GM12878 (cell line): ENCODE measurements around the gene ANO4. TPM values are rescaled to one million over a fixed set of nuclear protein-coding genes. Genes with fewer than 3 reads are reported as not detected.

ENCODE experiments used
- ATAC-seq: fragments of 200-7000 bp; cut with Tn5 transposase; 3 replicates; pipeline ENCODE4 v1.9.1; 2020; ENCODE audit warnings: mild to moderate bottlenecking, moderate library complexity
- BruUV-seq: library from RNA; stranded (reverse); fragments of 400-500 nt; replicated peaks from 2 replicates; lab custom pipeline; 2021; lab: Mats Ljungman, UMichigan
- CTCF ChIA-PET: fragments of 300-600 bp; sonication (Branson Sonifier 250); formaldehyde crosslinking; extraction: SDS; loops from one replicate; lab custom pipeline; 2021; ENCODE audit warnings: inconsistent platforms; lab: Yijun Ruan, JAX
- POLR2A ChIA-PET: fragments of 350-600 bp; formaldehyde crosslinking; extraction: SDS; loops from one replicate; lab custom pipeline; 2021; ENCODE audit warnings: inconsistent platforms; lab: Charles Lee
- RAD21 ChIA-PET: fragments of 300-600 bp; sonication (Branson Sonifier 250); formaldehyde crosslinking; loops from one replicate; lab custom pipeline; 2023; ENCODE audit warnings: antibody characterized with exemption; ENCODE audit not compliant: unreplicated experiment; lab: Charles Lee
- SMC1A ChIA-PET: fragments of 300-600 bp; sonication (Branson Sonifier 250); formaldehyde crosslinking; loops from one replicate; lab custom pipeline; 2023; ENCODE audit not compliant: unreplicated experiment, uncharacterized antibody; lab: Charles Lee
- DNase-seq: peaks from one replicate; pipeline ENCODE4 v3.0.0-alpha.2; 2011; ENCODE audit warnings: low read depth, low spot score
- FAIRE-seq: peaks from 3 replicates; lab custom pipeline; 2011; peaks lifted over from hg19 to GRCh38; lab: Jason Lieb, UNC
- H2AFZ ChIP-seq: 2 replicates; pipeline ENCODE4 v1.6.0; 2011; ENCODE audit warnings: low read depth, low read length, control low read depth; ENCODE audit not compliant: control insufficient read depth
- H3K27ac ChIP-seq: 2 replicates; pipeline ENCODE4 v1.5.1; 2011; ENCODE audit warnings: control low read depth; ENCODE audit not compliant: control insufficient read depth, insufficient read depth
- H3K27me3 ChIP-seq, 2 experiments: replicated peaks in 1 of 2; 2 replicates each; pipeline versions ENCODE4 v1.6.0 to v1.6.1; 2011; ENCODE audit warnings: low read length in 1 of 2; ENCODE audit not compliant: control insufficient read depth in 2 of 2, insufficient read depth in 2 of 2
- H3K36me3 ChIP-seq, 2 experiments: 2 replicates each; pipeline ENCODE4 v1.5.1; 2011; ENCODE audit warnings: low read length in 1 of 2; ENCODE audit not compliant: control insufficient read depth in 2 of 2, insufficient read depth in 2 of 2
- H3K4me1 ChIP-seq: 2 replicates; pipeline ENCODE4 v1.6.1; 2011; ENCODE audit warnings: mild to moderate bottlenecking, low read length, moderate library complexity, mixed read lengths; ENCODE audit not compliant: control insufficient read depth, insufficient read depth
- H3K4me2 ChIP-seq: 2 replicates; pipeline ENCODE4 v1.6.0; 2011; ENCODE audit warnings: control low read depth; ENCODE audit not compliant: control insufficient read depth, insufficient read depth
- H3K4me3 ChIP-seq: fragments of 200-600 bp; sonication (generic); 2 replicates; pipeline ENCODE4 v1.5.1; 2016
- H3K79me2 ChIP-seq: 2 replicates; pipeline ENCODE4 v1.6.0; 2011; ENCODE audit warnings: low read length; ENCODE audit not compliant: control insufficient read depth, insufficient read depth
- H3K9ac ChIP-seq: 2 replicates; pipeline ENCODE4 v1.8.0; 2011; ENCODE audit warnings: low read length, control low read depth, mixed read lengths; ENCODE audit not compliant: control insufficient read depth, insufficient read depth
- H3K9me3 ChIP-seq: replicated peaks from 3 replicates; pipeline ENCODE4 v1.5.1; 2011; ENCODE audit warnings: mild to moderate bottlenecking, low read length; ENCODE audit not compliant: control insufficient read depth, insufficient read depth
- H4K20me1 ChIP-seq: 2 replicates; pipeline ENCODE4 v1.6.0; 2011; ENCODE audit not compliant: control insufficient read depth, insufficient read depth
- ATF2 ChIP-seq: IDR thresholded peaks from 2 replicates; pipeline ENCODE4 v1.6.1; 2012; ENCODE audit warnings: low read length, inconsistent platforms
- ATF3 ChIP-seq: IDR thresholded peaks from 2 replicates; pipeline ENCODE4 v1.6.1; 2011; ENCODE audit warnings: low read depth, mild to moderate bottlenecking, low read length, moderate library complexity, borderline replicate concordance; ENCODE audit errors: extremely low read depth
- CHD2 ChIP-seq: IDR thresholded peaks from 2 replicates; pipeline ENCODE4 v1.6.1; 2011; ENCODE audit warnings: low read depth, low read length, improper control_type of control experiment, borderline replicate concordance
- ETV6 ChIP-seq, 2 experiments: fragments of 450-650 bp in 1 of 2; IDR thresholded peaks in 1 of 2; conservative IDR thresholded peaks in 1 of 2; 2 replicates each; pipeline ENCODE4 v1.6.1; 2014; ENCODE audit warnings: antibody characterized with exemption in 1 of 2, borderline replicate concordance in 1 of 2, low read depth in 1 of 2, mild to moderate bottlenecking in 1 of 2, moderate library complexity in 1 of 2
- FOXM1 ChIP-seq: IDR thresholded peaks from 2 replicates; pipeline ENCODE4 v1.6.1; 2012; ENCODE audit warnings: low read depth, mild to moderate bottlenecking, inconsistent platforms, low read length, moderate library complexity
- IRF4 ChIP-seq: IDR thresholded peaks from 2 replicates; pipeline ENCODE4 v1.6.1; 2011; ENCODE audit warnings: low read depth, low read length
- MYB ChIP-seq: fragments of 150-350 bp; IDR thresholded peaks from 2 replicates; pipeline ENCODE4 v1.6.1; 2014; ENCODE audit warnings: mild to moderate bottlenecking, low read depth, low read length, borderline replicate concordance
- NR2C2 ChIP-seq: IDR thresholded peaks from 2 replicates; pipeline ENCODE4 v1.6.1; 2011; ENCODE audit warnings: borderline replicate concordance, low read depth; ENCODE audit not compliant: control insufficient read depth, insufficient read length
- POLR2A ChIP-seq: IDR thresholded peaks from 2 replicates; pipeline ENCODE4 v1.6.1; 2011; ENCODE audit warnings: low read depth, mild to moderate bottlenecking, low read length
- SMAD5 ChIP-seq: IDR thresholded peaks from 2 replicates; pipeline ENCODE4 v1.6.1; 2016; ENCODE audit warnings: antibody characterized with exemption, low read depth
- USF2 ChIP-seq: IDR thresholded peaks from 2 replicates; pipeline ENCODE4 v1.6.1; 2011; ENCODE audit warnings: low read depth, low read length, improper control_type of control experiment, borderline replicate concordance
- ZNF384 ChIP-seq: IDR thresholded peaks from 2 replicates; pipeline ENCODE4 v1.6.1; 2012; ENCODE audit warnings: low read depth, mild to moderate bottlenecking, low read length, improper control_type of control experiment, borderline replicate concordance
- ZNF622 ChIP-seq: fragments of 450-650 bp; IDR thresholded peaks from 2 replicates; pipeline ENCODE4 v1.6.1; 2017; ENCODE audit warnings: mild to moderate bottlenecking, inconsistent platforms
- ZNF687 ChIP-seq: fragments of 450-650 bp; IDR thresholded peaks from 2 replicates; pipeline ENCODE4 v1.6.1; 2017; ENCODE audit warnings: mild to moderate bottlenecking, moderate library complexity
- WGBS: methylation state at CpG from one replicate; pipeline ENCODE4 v1.1.6; 2016; ENCODE audit warnings: low lambda C conversion rate; ENCODE audit not compliant: insufficient replicate concordance, insufficient coverage; ENCODE audit errors: missing lambda C conversion rate; 5-methylcytosine and 5-hydroxymethylcytosine counted together
- in situ Hi-C: fragments of 300-500 bp; cut with MboI; formaldehyde crosslinking; loops from 9 replicates; pipeline ENCODE4 v1.14.3; 2018; ENCODE audit warnings: mixed read lengths
- intact Hi-C: fragments of 100-400 bp; cut with micrococcal nuclease; formaldehyde crosslinking; loops from one replicate; pipeline ENCODE4 v1.14.2; 2022; ENCODE audit not compliant: unreplicated experiment
- polyA plus RNA-seq, 11 experiments: library from polyadenylated mRNA; depleted of rRNA in 4 of 11; unstranded in 6 of 11; stranded (reverse) in 5 of 11; fragments of >200 nt; fragmentation: Nextera tagmentation in 4 of 11; fragmentation: Illumina TruSeq in 1 of 11; extraction: Ambion mirVana in 4 of 11; extraction: Trizol in 1 of 11; gene quantifications; 1 replicate in 1 of 11; 2 replicates in 10 of 11; pipeline versions ENCODE4 v1.2.1 to v1.2.3, GENCODE V29; 2011 to 2016; ENCODE audit warnings: inconsistent platforms in 2 of 11, missing spikeins in 2 of 11, low read depth in 1 of 11
- total RNA-seq, 4 experiments: library from RNA; depleted of rRNA in 3 of 4; stranded (reverse); fragments of >200 nt in 3 of 4; fragmentation: Illumina TruSeq in 1 of 4; extraction: Trizol in 1 of 4; gene quantifications; 2 replicates each; pipeline versions ENCODE4 v1.2.1 to v1.2.3, GENCODE V29; 2013 to 2021

ANO4 gene
- total and polyA plus RNA-seq, 10 of the 15 experiments (the other 5 are each of a cell fraction or from before 2014, with no cell fraction given), result not detected

- DNase-seq, result no peak
- H3K9me3 ChIP-seq, result no peaks in the 10 kb centered on the region; the same call in 2 of the 3 replicates
- no peaks in the 10 kb centered on the region for H3K79me2 ChIP-seq
- H4K20me1 ChIP-seq, result no peaks in the 10 kb centered on the region
- CTCF ChIA-PET, result no interaction called here
- H2AFZ ChIP-seq, result no peak overlapping the region
- in situ Hi-C loops, result no loop called here
- POLR2A ChIA-PET, result no interaction called here
- no peaks in the 10 kb centered on the region for H3K4me1 ChIP-seq
- ATAC-seq, result no peak
- H3K4me2 ChIP-seq, result no peak overlapping the region
- RAD21 ChIA-PET, result no interaction called here
- SMC1A ChIA-PET, result no interaction called here
- intact Hi-C loops, result no loop called here
- FAIRE-seq, result no peak
- H3K36me3 ChIP-seq, result no peaks in the 10 kb centered on the region
- H3K9ac ChIP-seq, result no peak overlapping the region
- BruUV-seq, result no TSS peak
- H3K27ac ChIP-seq, result no peak overlapping the region
- no peak overlapping the region for H3K4me3 ChIP-seq
- H3K27me3 ChIP-seq, result no peaks in the 10 kb centered on the region
- WGBS, result 26% methylated on average over 3 of the region's 3 CpGs
- TF ChIP-seq CHD2, result no peak
- TF ChIP-seq MYB, result no peak
- TF ChIP-seq ZNF687, result no peak
- no peak for TF ChIP-seq USF2
- no peak for TF ChIP-seq ZNF384
- no peak for TF ChIP-seq POLR2A
- no peak for TF ChIP-seq SMAD5
- TF ChIP-seq IRF4, result no peak
- no peak for TF ChIP-seq FOXM1
- no peak for TF ChIP-seq ZNF622
- TF ChIP-seq ETV6 (conservative IDR thresholded peaks at IDR 0.05 in 1 of 2, IDR thresholded peaks at IDR 0.05 in 1 of 2; ENCODE audit: borderline replicate concordance in 1 of 2, low read depth in 1 of 2), result no peak
- no peak for TF ChIP-seq ATF3
- no peak for TF ChIP-seq NR2C2
- no peak for TF ChIP-seq ATF2
These were observed 226.9 kb downstream of the ANO4 start for GRCh38 chr12:101021442-101021841.
